Common myeloid progenitor, CD34-positive (primary cell): ENCODE results near the gene LRP11.
"Not testable (repeated sequence)": the region's sequence is repeated elsewhere in the genome, so short reads cannot be mapped to it uniquely, and the experiment has no call there.

Experiments
- CTCF ChIA-PET: fragments of 350-600 bp; sonication (Branson Sonifier 250); formaldehyde crosslinking; loops from one replicate; lab custom pipeline; 2021; ENCODE audit warnings: antibody characterized with exemption; lab: Charles Lee
- POLR2A ChIA-PET: fragments of 350-600 bp; sonication (Branson Sonifier 250); formaldehyde crosslinking; loops from one replicate; lab custom pipeline; 2021; ENCODE audit warnings: antibody characterized with exemption; lab: Charles Lee
- DNase-seq, 3 donors: peaks; one replicate each; pipeline versions ENCODE4 v3.0.0 to v3.0.0-alpha.2; 2013
- H3K27ac ChIP-seq, 2 experiments: 1 replicate in 1 of 2; 2 replicates in 1 of 2; pipeline ENCODE4 v1.7.0; 2013; ENCODE audit warnings: inconsistent platforms in 2 of 2, low read length in 2 of 2, mild to moderate bottlenecking in 2 of 2, low read depth in 1 of 2, moderate library complexity in 1 of 2; ENCODE audit not compliant: severe bottlenecking in 2 of 2, insufficient read depth in 1 of 2, poor library complexity in 1 of 2
- H3K27me3 ChIP-seq, 5 experiments: replicated peaks in 2 of 5; 1 replicate in 3 of 5; 2 replicates in 2 of 5; pipeline versions ENCODE4 v1.6.1 to v1.7.0; 2013; ENCODE audit warnings: low read length in 4 of 5, mild to moderate bottlenecking in 2 of 5, moderate library complexity in 2 of 5, inconsistent platforms in 1 of 5; ENCODE audit not compliant: insufficient read depth in 5 of 5, control insufficient read depth in 4 of 5
- H3K36me3 ChIP-seq, 4 experiments: 1 replicate in 2 of 4; 2 replicates in 2 of 4; pipeline versions ENCODE4 v1.6.1 to v1.7.0; 2013; ENCODE audit warnings: low read length in 3 of 4, control low read depth in 1 of 4, mild to moderate bottlenecking in 1 of 4; ENCODE audit not compliant: control insufficient read depth in 4 of 4, insufficient read depth in 4 of 4
- H3K4me1 ChIP-seq, 4 experiments: 1 replicate in 3 of 4; 2 replicates in 1 of 4; pipeline versions ENCODE4 v1.6.1 to v1.7.1; 2013; ENCODE audit warnings: low read length in 3 of 4, mild to moderate bottlenecking in 3 of 4, control low read depth in 1 of 4, inconsistent platforms in 1 of 4, moderate library complexity in 1 of 4; ENCODE audit not compliant: control insufficient read depth in 4 of 4, insufficient read depth in 4 of 4; ENCODE audit errors: control extremely low read depth in 1 of 4
- H3K4me3 ChIP-seq, 7 experiments: 1 replicate in 4 of 7; 2 replicates in 3 of 7; pipeline versions ENCODE4 v1.5.1 to v1.7.0; 2013; ENCODE audit warnings: mild to moderate bottlenecking in 7 of 7, low read length in 6 of 7, moderate library complexity in 6 of 7, inconsistent platforms in 2 of 7, low read depth in 2 of 7, control low read depth in 1 of 7; ENCODE audit not compliant: insufficient read depth in 4 of 7, control insufficient read depth in 1 of 7; ENCODE audit errors: extremely low read depth in 1 of 7
- H3K9me3 ChIP-seq, 5 experiments: 1 replicate in 4 of 5; 2 replicates in 1 of 5; pipeline versions ENCODE4 v1.6.1 to v1.7.1; 2013; ENCODE audit warnings: low read length in 4 of 5, mild to moderate bottlenecking in 2 of 5, inconsistent platforms in 1 of 5, low read depth in 1 of 5, moderate library complexity in 1 of 5; ENCODE audit not compliant: control insufficient read depth in 4 of 5, insufficient read depth in 2 of 5; ENCODE audit errors: control extremely low read depth in 1 of 5
- WGBS: methylation state at CpG from one replicate; pipeline ENCODE4 v1.1.5; 2013; ENCODE audit not compliant: insufficient coverage; 5-methylcytosine and 5-hydroxymethylcytosine counted together

Gene LRP11

GRCh38 chr6:149852881-149853280, 11.3 kb downstream of the LRP11 start:
- ChIA-PET CTCF (interaction anchor here (0.7 to 1.3 kb wide), 4 partner anchors 13 to 86 kb away, joined by 3 read pairs; no protein-coding TSS in a partner anchor), POLR2A (no interaction called here)
- Histone ChIP-seq H3K9me3 (no peaks in the 10 kb centered on the region), H3K4me1 (peaks cover 0 to 12% (median 9%) of the 10 kb centered on the region in 4 experiments), H3K27me3 (peaks cover 0 to 52% (median 22%) of the 10 kb centered on the region in 5 experiments), H3K27ac (no peak overlapping the region), H3K4me3 (no peak overlapping the region), H3K36me3 (no peaks in the 10 kb centered on the region)
- WGBS, result 55% methylated on average over 9 of the region's 12 CpGs
- no peak for DNase-seq

GRCh38 chr6:149852180-149852579, 12.0 kb downstream of the LRP11 start:
- CTCF ChIA-PET, result interaction anchor here (0.7 to 1.3 kb wide), 4 partner anchors 13 to 87 kb away, joined by 3 read pairs; no protein-coding TSS in a partner anchor
- Histone ChIP-seq H3K4me3 (no peak overlapping the region), H3K36me3 (no peaks in the 10 kb centered on the region), H3K27me3 (peaks cover 0 to 50% (median 22%) of the 10 kb centered on the region in 5 experiments), H3K4me1 (peaks cover 0 to 12% (median 9%) of the 10 kb centered on the region in 4 experiments), H3K9me3 (no peaks in the 10 kb centered on the region), H3K27ac (no peak overlapping the region)
- DNase-seq, result peak; percentile 75 to 89 (median 86)
- POLR2A ChIA-PET, result no interaction called here
- WGBS, result 0% methylated on average over 4 of the region's 6 CpGs

GRCh38 chr6:149851461-149852110, 12.6 kb downstream of the LRP11 start:
- Histone ChIP-seq H3K4me3 (no peak overlapping the region), H3K4me1 (peaks cover 0 to 12% (median 9%) of the 10 kb centered on the region in 4 experiments), H3K27ac (no peak overlapping the region), H3K27me3 (peaks cover 0 to 50% (median 19%) of the 10 kb centered on the region in 5 experiments), H3K9me3 (no peaks in the 10 kb centered on the region), H3K36me3 (no peaks in the 10 kb centered on the region)
- ChIA-PET POLR2A (no interaction called here), CTCF (interaction anchor here (1.1 to 1.8 kb wide), 2 partner anchors 11 to 12 kb away, joined by 3 to 5 read pairs; no protein-coding TSS in a partner anchor)
- WGBS, result 83% methylated on average over 2 of the region's 5 CpGs
- peak in 2 of 3 donors; percentile 54 to 65 for DNase-seq

- H3K4me3 ChIP-seq, H3K27ac ChIP-seq, POLR2A ChIA-PET, H3K9me3 ChIP-seq, DNase-seq, H3K36me3 ChIP-seq: not testable (repeated sequence)
- CTCF ChIA-PET, result interaction anchor here (0.8 to 6.3 kb wide), 2 partner anchors 13 to 14 kb away, joined by 3 to 37 read pairs; no protein-coding TSS in a partner anchor
- H3K27me3 ChIP-seq, result peaks cover 0 to 37% (median 15%) of the 10 kb centered on the region in 5 experiments
- WGBS, result 70% methylated on average over 2 of the region's 4 CpGs
- H3K4me1 ChIP-seq, result peaks cover 0 to 12% (median 9%) of the 10 kb centered on the region in 4 experiments
Observed at GRCh38 chr6:149848343-149848742, 15.8 kb downstream of the LRP11 start.

GRCh38 chr6:149847939-149848267, 16.3 kb downstream of the LRP11 start:
- WGBS, result 100% methylated on average over 1 of the region's 4 CpGs
- ChIA-PET POLR2A (no interaction called here), CTCF (interaction anchor here (0.7 to 6.3 kb wide), 5 partner anchors 13 to 169 kb away, joined by 3 to 37 read pairs (median 4); no protein-coding TSS in a partner anchor)
- Histone ChIP-seq H3K4me1 (peaks cover 0 to 11% (median 7%) of the 10 kb centered on the region in 4 experiments), H3K27me3 (peaks cover 0 to 34% (median 14%) of the 10 kb centered on the region in 5 experiments), H3K36me3 (no peaks in the 10 kb centered on the region), H3K9me3 (no peaks in the 10 kb centered on the region), H3K4me3 (no peak overlapping the region), H3K27ac (no peak overlapping the region)
- peak in 1 of 3 donors; percentile 29 for DNase-seq

- Histone ChIP-seq H3K4me3 (no peak overlapping the region), H3K27ac (no peak overlapping the region), H3K9me3 (no peaks in the 10 kb centered on the region), H3K4me1 (no peaks in the 10 kb centered on the region), H3K27me3 (peaks cover 0 to 29% (median 11%) of the 10 kb centered on the region in 5 experiments), H3K36me3 (no peaks in the 10 kb centered on the region)
- 83% methylated on average over 3 of the region's 7 CpGs for WGBS
- no peak for DNase-seq
- ChIA-PET CTCF (interaction anchor here (0.8 to 6.3 kb wide), 5 partner anchors 10 to 171 kb away, joined by 3 to 37 read pairs (median 3); no protein-coding TSS in a partner anchor), POLR2A (no interaction called here)
Observed at GRCh38 chr6:149846321-149846720, 17.8 kb downstream of the LRP11 start.

- POLR2A ChIA-PET, result no interaction called here
- Histone ChIP-seq H3K27ac (no peak overlapping the region), H3K4me1 (no peaks in the 10 kb centered on the region), H3K27me3 (peaks cover 0 to 21% (median 7%) of the 10 kb centered on the region in 5 experiments), H3K36me3 (no peaks in the 10 kb centered on the region), H3K9me3 (no peaks in the 10 kb centered on the region), H3K4me3 (no peak overlapping the region)
- no peak for DNase-seq
- CTCF ChIA-PET, result interaction anchor here (0.8 to 6.3 kb wide), 5 partner anchors 10 to 171 kb away, joined by 3 to 37 read pairs (median 3); no protein-coding TSS in a partner anchor
- WGBS, result no CpG with 5 or more reads among the region's 3 CpGs
Observed at GRCh38 chr6:149845549-149845948, 18.6 kb downstream of the LRP11 start.
